Osteoblast (primary cell): ENCODE measurements around the gene H2BK1. TPM values are rescaled to one million over a fixed set of nuclear protein-coding genes. Genes with fewer than 3 reads are reported as not detected.

Experiments
- DNase-seq: peaks from one replicate; pipeline ENCODE4 v3.0.0; 2011; ENCODE audit warnings: low spot score, mixed read lengths; ENCODE audit not compliant: insufficient read length; ENCODE audit errors: missing footprints
- H2AFZ ChIP-seq: 2 replicates; pipeline ENCODE4 v1.6.0; 2011; ENCODE audit warnings: mild to moderate bottlenecking, low read length
- H3K27ac ChIP-seq: 2 replicates; pipeline ENCODE4 v1.5.1; 2011; ENCODE audit warnings: mild to moderate bottlenecking, low read depth, low read length, moderate library complexity
- H3K27me3 ChIP-seq: 2 replicates; pipeline ENCODE4 v1.6.0; 2012; ENCODE audit warnings: mild to moderate bottlenecking, control low read depth, inconsistent platforms, low read length, moderate library complexity; ENCODE audit not compliant: insufficient read depth
- H3K36me3 ChIP-seq: 2 replicates; pipeline ENCODE4 v1.5.1; 2011; ENCODE audit warnings: mild to moderate bottlenecking, low read length, control low read depth, moderate library complexity; ENCODE audit not compliant: insufficient read depth
- H3K4me1 ChIP-seq: 2 replicates; pipeline ENCODE4 v1.5.1; 2011; ENCODE audit warnings: mild to moderate bottlenecking, low read length, control low read depth, moderate library complexity; ENCODE audit not compliant: insufficient read depth
- H3K4me2 ChIP-seq: 2 replicates; pipeline ENCODE4 v1.6.0; 2011; ENCODE audit warnings: mild to moderate bottlenecking, low read length; ENCODE audit not compliant: insufficient read depth
- H3K4me3 ChIP-seq: fragments of 200-600 bp; sonication (generic); 3 replicates; pipeline ENCODE4 v1.5.1; 2012; ENCODE audit warnings: mild to moderate bottlenecking, low read length, inconsistent platforms; ENCODE audit not compliant: insufficient read depth
- H3K79me2 ChIP-seq: 2 replicates; pipeline ENCODE4 v1.6.0; 2012; ENCODE audit warnings: mild to moderate bottlenecking, low read length, control low read depth, inconsistent platforms; ENCODE audit not compliant: insufficient read depth
- H3K9me3 ChIP-seq: 2 replicates; pipeline ENCODE4 v1.5.1; 2011; ENCODE audit warnings: low read depth, low read length, control low read depth
- H4K20me1 ChIP-seq: 2 replicates; pipeline ENCODE4 v1.6.0; 2012; ENCODE audit warnings: mild to moderate bottlenecking, low read length, control low read depth; ENCODE audit not compliant: insufficient read depth
- CTCF ChIP-seq: IDR thresholded peaks from 2 replicates; pipeline ENCODE4 v1.5.1; 2011; ENCODE audit warnings: mild to moderate bottlenecking, low read depth, low read length, moderate library complexity; ENCODE audit errors: extremely low read depth
- total RNA-seq: library from RNA; depleted of rRNA; stranded (reverse); fragments of >200 nt; gene quantifications from 2 replicates; pipeline ENCODE4 v1.2.3, GENCODE V29; 2012

H2BK1 gene
- total RNA-seq, 1 donor = not detected

DNA sequence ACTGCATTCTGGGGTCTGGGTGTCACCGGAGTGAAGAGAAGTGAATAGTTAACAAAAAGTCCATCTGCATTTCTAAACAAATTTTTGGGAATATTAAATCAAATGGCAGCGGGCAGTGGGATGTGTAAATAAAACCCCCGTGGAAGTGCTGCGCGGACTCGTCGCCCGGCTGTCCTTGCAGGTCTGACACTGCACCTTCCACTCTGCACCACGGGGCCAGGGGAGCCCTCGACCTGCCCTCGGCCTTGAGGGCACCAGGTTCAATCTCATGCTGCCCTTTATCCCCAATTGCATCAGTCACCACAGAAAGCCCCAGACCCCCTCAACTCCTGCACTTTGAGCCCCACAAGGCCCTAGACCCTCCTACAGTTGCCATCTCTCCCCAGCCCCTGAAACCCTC, 44.6 kb upstream of the H2BK1 start:
- no peaks in the 10 kb centered on the region for H3K79me2 ChIP-seq
- H3K9me3 ChIP-seq = no peaks in the 10 kb centered on the region
- H4K20me1 ChIP-seq = no peaks in the 10 kb centered on the region
- no peak overlapping the region for H2AFZ ChIP-seq
- peaks cover 14% of the 10 kb centered on the region for H3K4me1 ChIP-seq
- H3K27ac ChIP-seq = no peak overlapping the region
- H3K4me3 ChIP-seq = no peak overlapping the region
- no peak for DNase-seq
- H3K36me3 ChIP-seq = no peaks in the 10 kb centered on the region
- no peak for TF ChIP-seq CTCF
- no peak overlapping the region for H3K4me2 ChIP-seq
- H3K27me3 ChIP-seq = peaks cover 10% of the 10 kb centered on the region

- Histone ChIP-seq H3K4me1 (peaks cover 18% of the 10 kb centered on the region), H3K79me2 (no peaks in the 10 kb centered on the region), H3K9me3 (no peaks in the 10 kb centered on the region), H3K27ac (no peak overlapping the region), H3K4me3 (no peak overlapping the region), H2AFZ (no peak overlapping the region), H3K4me2 (no peak overlapping the region), H4K20me1 (no peaks in the 10 kb centered on the region), H3K36me3 (no peaks in the 10 kb centered on the region), H3K27me3 (peaks cover 10% of the 10 kb centered on the region)
- DNase-seq = no peak
- no peak for TF ChIP-seq CTCF
Measured at GRCh38 chr7:151254316-151254715, 44.0 kb upstream of the H2BK1 start.

DNA sequence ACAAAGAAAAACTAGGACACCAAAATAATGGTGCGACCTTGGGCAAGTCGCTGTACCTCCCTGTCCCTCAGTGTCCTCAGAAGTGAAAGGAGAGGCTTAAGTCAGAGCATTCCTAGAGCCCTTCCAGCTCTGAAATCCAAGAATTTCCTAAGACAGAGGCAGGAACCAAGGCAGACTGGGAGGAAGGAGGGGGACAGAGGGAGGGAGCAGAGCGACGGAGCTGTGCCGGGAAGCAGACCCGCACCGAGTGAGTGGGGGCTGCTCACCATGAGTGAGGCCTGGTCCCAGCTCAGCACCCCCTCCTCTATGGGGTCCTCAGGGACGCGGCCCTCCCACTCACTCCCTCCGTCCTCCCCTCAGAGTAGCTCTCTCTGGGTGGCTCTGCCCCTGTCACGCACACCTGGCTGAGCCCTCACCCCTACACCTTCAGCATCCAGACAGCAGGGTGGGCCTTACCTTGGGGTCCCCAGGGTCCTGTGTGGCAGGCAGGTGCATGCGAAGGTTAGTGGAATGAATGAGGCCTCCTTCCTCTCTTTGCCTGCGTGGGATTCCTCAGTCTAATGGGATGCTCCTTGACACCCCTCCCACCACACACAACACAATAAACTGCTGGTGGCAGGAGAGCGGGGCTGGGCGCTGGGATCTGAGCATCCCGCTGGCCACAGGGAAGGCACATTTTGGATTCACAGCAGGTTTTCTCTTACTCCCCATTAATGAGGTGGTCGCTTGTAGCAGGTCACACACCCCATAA, 42.8 kb upstream of the H2BK1 start:
- H4K20me1 ChIP-seq = no peaks in the 10 kb centered on the region
- H3K4me2 ChIP-seq = peak overlapping the region; percentile 97
- no peak overlapping the region for H2AFZ ChIP-seq
- H3K27me3 ChIP-seq = peaks cover 10% of the 10 kb centered on the region
- no peak for TF ChIP-seq CTCF
- H3K79me2 ChIP-seq = peaks cover 3% of the 10 kb centered on the region
- H3K4me3 ChIP-seq = peak overlapping the region; percentile 83
- H3K36me3 ChIP-seq = no peaks in the 10 kb centered on the region
- H3K9me3 ChIP-seq = no peaks in the 10 kb centered on the region
- DNase-seq = peak; percentile 88
- peaks cover 20% of the 10 kb centered on the region for H3K4me1 ChIP-seq
- H3K27ac ChIP-seq = no peak overlapping the region

GRCh38 chr7:151252561-151252835, 42.2 kb upstream of the H2BK1 start:
- peak overlapping the region; percentile 83 for H3K4me3 ChIP-seq
- DNase-seq = no peak
- no peaks in the 10 kb centered on the region for H3K9me3 ChIP-seq
- H3K27me3 ChIP-seq = peaks cover 7% of the 10 kb centered on the region
- H3K4me2 ChIP-seq = peak overlapping the region; percentile 97
- H3K36me3 ChIP-seq = no peaks in the 10 kb centered on the region
- peaks cover 25% of the 10 kb centered on the region for H3K4me1 ChIP-seq
- H2AFZ ChIP-seq = peak overlapping the region; percentile 87
- H3K27ac ChIP-seq = peak overlapping the region; percentile 72
- no peaks in the 10 kb centered on the region for H4K20me1 ChIP-seq
- H3K79me2 ChIP-seq = peaks cover 9% of the 10 kb centered on the region
- no peak for TF ChIP-seq CTCF
